NB4 (cell line): Measurements from ENCODE around the gene GATAD2B.
"Not testable (repeated sequence)": the region's sequence is repeated elsewhere in the genome, so short reads cannot be mapped to it uniquely, and the experiment has no call there.

ENCODE experiments used
- CTCF ChIP-seq: IDR thresholded peaks from one replicate; pipeline ENCODE4 v1.5.1; 2012; ENCODE audit warnings: low read depth, low read length
- POLR2A ChIP-seq: IDR thresholded peaks from 2 replicates; pipeline ENCODE4 v1.6.1; 2011; ENCODE audit warnings: mild to moderate bottlenecking; ENCODE audit not compliant: insufficient read length; ENCODE audit errors: extremely low read depth

- not testable (repeated sequence) for TF ChIP-seq CTCF, POLR2A
Observed at GRCh38 chr1:153891042-153891441, 31.7 kb downstream of the GATAD2B start.
